H9 (cell line): ENCODE results near the gene ZNF117. TPM values are rescaled to one million over a fixed set of nuclear protein-coding genes. Genes with fewer than 3 reads are reported as not detected.
"Not testable (repeated sequence)": the region's sequence is repeated elsewhere in the genome, so short reads cannot be mapped to it uniquely, and the experiment has no call there.

Source experiments
- DNase-seq: peaks from one replicate; pipeline ENCODE4 v3.0.0-alpha.2; 2017
- H2AFZ ChIP-seq: one replicate; pipeline ENCODE4 v1.6.1; 2013; ENCODE audit warnings: mild to moderate bottlenecking, low read length, control low read depth, moderate library complexity
- H2AK5ac ChIP-seq: 2 replicates; pipeline ENCODE4 v1.6.1; 2013; ENCODE audit warnings: low read length, control low read depth, mixed read lengths; ENCODE audit not compliant: insufficient read length
- H2BK120ac ChIP-seq: one replicate; pipeline ENCODE4 v1.6.1; 2013; ENCODE audit warnings: low read depth, mild to moderate bottlenecking, low read length, control low read depth, inconsistent platforms; ENCODE audit not compliant: poor library complexity, severe bottlenecking
- H2BK12ac ChIP-seq: 2 replicates; pipeline ENCODE4 v1.6.1; 2013; ENCODE audit warnings: low read length, control low read depth, mixed read lengths, low read depth; ENCODE audit not compliant: insufficient read length
- H2BK15ac ChIP-seq: 2 replicates; pipeline ENCODE4 v1.6.1; 2013; ENCODE audit warnings: low read depth, low read length, control low read depth
- H2BK20ac ChIP-seq: one replicate; pipeline ENCODE4 v1.6.1; 2013; ENCODE audit warnings: low read depth, mild to moderate bottlenecking, low read length, control low read depth, inconsistent platforms; ENCODE audit not compliant: poor library complexity, severe bottlenecking
- H2BK5ac ChIP-seq: 2 replicates; pipeline ENCODE4 v1.6.1; 2013; ENCODE audit warnings: low read length, control low read depth, mixed read lengths; ENCODE audit not compliant: insufficient read length
- H3K14ac ChIP-seq: 2 replicates; pipeline ENCODE4 v1.6.1; 2013; ENCODE audit warnings: low read length, control low read depth; ENCODE audit not compliant: insufficient read depth
- H3K18ac ChIP-seq: 2 replicates; pipeline ENCODE4 v1.6.1; 2013; ENCODE audit warnings: low read depth, mild to moderate bottlenecking, mixed read lengths, low read length, control low read depth; ENCODE audit not compliant: insufficient read length
- H3K23ac ChIP-seq: 2 replicates; pipeline ENCODE4 v1.6.1; 2013; ENCODE audit warnings: low read length, control low read depth, mixed read lengths, low read depth; ENCODE audit not compliant: insufficient read length
- H3K23me2 ChIP-seq: 2 replicates; pipeline ENCODE4 v1.6.1; 2013; ENCODE audit warnings: low read depth, mild to moderate bottlenecking, mixed read lengths, low read length, control low read depth; ENCODE audit not compliant: insufficient read length, poor library complexity, severe bottlenecking
- H3K27ac ChIP-seq: 2 replicates; pipeline ENCODE4 v1.5.1; 2013; ENCODE audit warnings: low read length, control low read depth, mixed read lengths, low read depth; ENCODE audit not compliant: insufficient read length
- H3K27me3 ChIP-seq: 2 replicates; pipeline ENCODE4 v1.6.1; 2013; ENCODE audit warnings: low read length, control low read depth, inconsistent platforms; ENCODE audit not compliant: insufficient read depth
- H3K4ac ChIP-seq: 2 replicates; pipeline ENCODE4 v1.6.1; 2013; ENCODE audit warnings: low read depth, mild to moderate bottlenecking, control low read depth, inconsistent platforms, low read length, moderate library complexity
- H3K4me1 ChIP-seq: 2 replicates; pipeline ENCODE4 v1.6.1; 2013; ENCODE audit warnings: low read length, control low read depth, inconsistent platforms; ENCODE audit not compliant: insufficient read depth
- H3K4me2 ChIP-seq: 2 replicates; pipeline ENCODE4 v1.6.1; 2013; ENCODE audit warnings: low read length, control low read depth, mixed read lengths; ENCODE audit not compliant: insufficient read length, insufficient read depth
- H3K56ac ChIP-seq: 2 replicates; pipeline ENCODE4 v1.6.1; 2013; ENCODE audit warnings: low read depth, mild to moderate bottlenecking, mixed read lengths, low read length, control low read depth; ENCODE audit not compliant: insufficient read length
- H3K79me1 ChIP-seq: 2 replicates; pipeline ENCODE4 v1.6.1; 2013; ENCODE audit warnings: low read depth, mild to moderate bottlenecking, moderate library complexity, low read length, control low read depth, inconsistent platforms; ENCODE audit not compliant: insufficient read depth, poor library complexity, severe bottlenecking
- H3K79me2 ChIP-seq: 2 replicates; pipeline ENCODE4 v1.6.1; 2013; ENCODE audit warnings: low read length, control low read depth, inconsistent platforms; ENCODE audit not compliant: insufficient read depth
- H3K9ac ChIP-seq: 2 replicates; pipeline ENCODE4 v1.6.1; 2013; ENCODE audit warnings: low read length, control low read depth, mixed read lengths; ENCODE audit not compliant: insufficient read length; ENCODE audit errors: extremely low read depth
- H3K9me3 ChIP-seq: one replicate; pipeline ENCODE4 v1.6.1; 2013; ENCODE audit warnings: low read depth, low read length, inconsistent platforms; ENCODE audit not compliant: control insufficient read depth
- H3T11ph ChIP-seq: one replicate; pipeline ENCODE4 v1.6.1; 2013; ENCODE audit warnings: mild to moderate bottlenecking, low read length, control low read depth, inconsistent platforms
- H4K20me1 ChIP-seq: one replicate; pipeline ENCODE4 v1.6.1; 2013; ENCODE audit not compliant: control insufficient read depth, insufficient read length, insufficient read depth
- H4K5ac ChIP-seq: 2 replicates; pipeline ENCODE4 v1.6.1; 2013; ENCODE audit warnings: low read depth, mild to moderate bottlenecking, mixed read lengths, low read length, control low read depth; ENCODE audit not compliant: insufficient read length
- H4K8ac ChIP-seq: replicated peaks from 2 replicates; pipeline ENCODE4 v1.6.1; 2013; ENCODE audit warnings: low read length, control low read depth, mixed read lengths, low read depth; ENCODE audit not compliant: insufficient read length
- H4K91ac ChIP-seq: 2 replicates; pipeline ENCODE4 v1.6.1; 2013; ENCODE audit warnings: low read depth, mild to moderate bottlenecking, moderate library complexity, mixed read lengths, low read length, control low read depth; ENCODE audit not compliant: insufficient read length
- H3K27ac Mint-ChIP-seq, 3 experiments: 2 replicates in 2 of 3; 3 replicates in 1 of 3; pipeline ENCODE4 v1.8.0; 2020 to 2021; ENCODE audit warnings: mixed read lengths in 3 of 3, mild to moderate bottlenecking in 1 of 3, moderate library complexity in 1 of 3
- H3K27me3 Mint-ChIP-seq: 2 replicates; pipeline ENCODE4 v1.8.0; 2021; ENCODE audit warnings: low read depth, mild to moderate bottlenecking, moderate library complexity, mixed read lengths
- H3K36me3 Mint-ChIP-seq, 3 experiments: 2 replicates in 2 of 3; 3 replicates in 1 of 3; pipeline ENCODE4 v1.8.0; 2020 to 2021; ENCODE audit warnings: low read depth in 3 of 3, mixed read lengths in 3 of 3; ENCODE audit not compliant: insufficient read depth in 1 of 3
- H3K4me1 Mint-ChIP-seq, 2 experiments: 2 replicates each; pipeline ENCODE4 v1.8.0; 2020; ENCODE audit warnings: mixed read lengths in 2 of 2
- H3K4me3 Mint-ChIP-seq, 2 experiments: 2 replicates in 1 of 2; 3 replicates in 1 of 2; pipeline ENCODE4 v1.8.0; 2020 to 2021; ENCODE audit warnings: mild to moderate bottlenecking in 2 of 2, mixed read lengths in 2 of 2, moderate library complexity in 1 of 2
- H3K9me3 Mint-ChIP-seq, 2 experiments: 2 replicates in 1 of 2; 3 replicates in 1 of 2; pipeline ENCODE4 v1.8.0; 2020; ENCODE audit warnings: mild to moderate bottlenecking in 2 of 2, mixed read lengths in 2 of 2, moderate library complexity in 1 of 2
- whole genome bisulfite sequencing: extraction: QIAGEN DNeasy Blood & Tissue Kit; methylation state at CpG from one replicate; pipeline ENCODE4 v1.1.7; 2013; ENCODE audit warnings: missing lambda C conversion rate, low lambda C conversion rate, mixed read lengths; ENCODE audit not compliant: insufficient read length; ENCODE audit errors: extremely low coverage; 5-methylcytosine and 5-hydroxymethylcytosine counted together
- total RNA-seq: library from RNA; stranded (reverse); gene quantifications from 2 replicates; pipeline ENCODE4 v1.2.1, GENCODE V29; 2021
- TF ChIP-seq, protein P1 (sequence below): fragments of 200-600 bp; sonication (generic); conservative IDR thresholded peaks from 3 replicates; pipeline ENCODE4 v1.8.0; 2021; ENCODE audit warnings: antibody characterized with exemption, mild to moderate bottlenecking

Gene ZNF117
- total RNA-seq, 1 experiment from 2014 or later = 13.6 TPM

DNA sequence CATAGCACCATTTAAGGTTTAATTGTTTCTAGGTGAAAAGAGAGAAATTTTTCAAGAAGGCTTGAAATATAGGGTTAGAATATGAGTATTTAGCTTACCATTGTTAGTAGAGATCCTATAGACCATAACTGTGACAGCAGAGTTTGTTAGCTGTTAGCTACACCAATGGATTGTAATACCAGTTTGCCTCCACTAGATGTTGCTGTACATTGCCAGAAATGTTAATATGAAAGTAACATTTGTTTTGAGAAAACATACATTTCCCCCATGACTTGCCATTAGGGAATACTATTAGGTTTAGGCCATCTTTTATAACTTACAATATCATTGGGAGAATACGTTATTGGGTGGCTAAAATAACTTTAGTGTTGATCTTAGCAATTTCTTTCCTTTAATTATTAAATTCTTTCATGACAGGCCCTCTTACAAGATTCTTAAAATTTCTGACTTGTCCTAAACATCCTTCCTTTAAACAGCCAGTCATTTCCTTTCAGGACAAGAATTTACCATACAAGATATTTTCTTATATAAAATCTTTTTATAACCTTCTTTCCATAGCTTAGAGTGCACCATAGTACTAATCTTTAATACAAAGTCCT, 39.5 kb downstream of the ZNF117 start:
- no peak overlapping the region for H4K91ac ChIP-seq
- Mint-ChIP-seq H3K36me3 (peaks cover 0 to 5% (median 4%) of the 10 kb centered on the region in 3 experiments; a peak in 4 of 7 replicates), H3K27ac (no peak overlapping the region), H3K27me3 (peaks cover 29% of the 10 kb centered on the region), H3K4me1 (peaks cover 0 to 3% of the 10 kb centered on the region in 2 experiments; a peak in 2 of 4 replicates), H3K9me3 (peaks cover 3 to 5% of the 10 kb centered on the region in 2 experiments; a peak in 4 of 5 replicates), H3K4me3 (no peak overlapping the region)
- H4K20me1 ChIP-seq = no peaks in the 10 kb centered on the region
- H3K23me2 ChIP-seq = peaks cover 10% of the 10 kb centered on the region
- H2BK12ac ChIP-seq = no peak overlapping the region
- H3K18ac ChIP-seq = no peak overlapping the region
- no peak overlapping the region for H2BK120ac ChIP-seq
- no peak overlapping the region for H2AFZ ChIP-seq
- H2BK20ac ChIP-seq = no peak overlapping the region
- no peak overlapping the region for H2BK5ac ChIP-seq
- no peaks in the 10 kb centered on the region; the same call in 1 of the 2 replicates for H3K27me3 ChIP-seq
- H2BK15ac ChIP-seq = no peak overlapping the region
- no peak overlapping the region for H3K9ac ChIP-seq
- no peak overlapping the region for H3K23ac ChIP-seq
- no peak for DNase-seq
- H3K56ac ChIP-seq = no peak overlapping the region
- H2AK5ac ChIP-seq = no peak overlapping the region
- no peaks in the 10 kb centered on the region for H3K79me1 ChIP-seq
- no peaks in the 10 kb centered on the region; the same call in 1 of the 2 replicates for H3K4me1 ChIP-seq
- WGBS = no CpG with 5 or more reads among the region's 1 CpG
- H3K4me2 ChIP-seq = no peak overlapping the region
- H3T11ph ChIP-seq = no peak overlapping the region
- no peak overlapping the region for H3K27ac ChIP-seq
- H3K79me2 ChIP-seq = no peaks in the 10 kb centered on the region
- H3K9me3 ChIP-seq = no peaks in the 10 kb centered on the region
- TF ChIP-seq, protein P1, sequence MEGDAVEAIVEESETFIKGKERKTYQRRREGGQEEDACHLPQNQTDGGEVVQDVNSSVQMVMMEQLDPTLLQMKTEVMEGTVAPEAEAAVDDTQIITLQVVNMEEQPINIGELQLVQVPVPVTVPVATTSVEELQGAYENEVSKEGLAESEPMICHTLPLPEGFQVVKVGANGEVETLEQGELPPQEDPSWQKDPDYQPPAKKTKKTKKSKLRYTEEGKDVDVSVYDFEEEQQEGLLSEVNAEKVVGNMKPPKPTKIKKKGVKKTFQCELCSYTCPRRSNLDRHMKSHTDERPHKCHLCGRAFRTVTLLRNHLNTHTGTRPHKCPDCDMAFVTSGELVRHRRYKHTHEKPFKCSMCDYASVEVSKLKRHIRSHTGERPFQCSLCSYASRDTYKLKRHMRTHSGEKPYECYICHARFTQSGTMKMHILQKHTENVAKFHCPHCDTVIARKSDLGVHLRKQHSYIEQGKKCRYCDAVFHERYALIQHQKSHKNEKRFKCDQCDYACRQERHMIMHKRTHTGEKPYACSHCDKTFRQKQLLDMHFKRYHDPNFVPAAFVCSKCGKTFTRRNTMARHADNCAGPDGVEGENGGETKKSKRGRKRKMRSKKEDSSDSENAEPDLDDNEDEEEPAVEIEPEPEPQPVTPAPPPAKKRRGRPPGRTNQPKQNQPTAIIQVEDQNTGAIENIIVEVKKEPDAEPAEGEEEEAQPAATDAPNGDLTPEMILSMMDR = peak; percentile 85
- H4K8ac ChIP-seq = no peak overlapping the region
- no peak overlapping the region for H3K14ac ChIP-seq
- H4K5ac ChIP-seq = no peak overlapping the region
- no peak overlapping the region for H3K4ac ChIP-seq

DNA sequence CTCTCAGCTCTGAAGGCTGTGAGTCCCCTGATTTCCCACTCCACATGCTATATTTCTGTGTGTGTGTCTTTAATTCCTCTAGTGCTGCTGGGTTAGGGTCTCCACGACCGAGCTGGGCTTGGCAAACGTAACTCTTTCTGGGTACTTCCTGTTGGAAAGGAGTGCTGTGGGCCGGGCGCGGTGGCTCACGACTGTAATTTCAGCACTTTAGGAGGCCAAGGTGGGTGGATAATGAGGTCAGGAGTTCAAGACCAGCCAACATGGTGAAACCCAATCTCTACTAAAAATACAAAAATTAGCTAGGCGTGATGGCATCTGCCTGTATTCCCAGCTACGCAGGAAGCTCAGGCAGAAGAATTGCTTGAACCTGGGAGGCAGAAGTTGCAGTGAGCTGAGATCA, 40.2 kb downstream of the ZNF117 start:
- not testable (repeated sequence) for H3K4me2 ChIP-seq, H3K9me3 Mint-ChIP-seq, H3K4me1 Mint-ChIP-seq, H4K20me1 ChIP-seq, H4K8ac ChIP-seq, H3K23me2 ChIP-seq, H3K9ac ChIP-seq, H2BK20ac ChIP-seq, H3K27me3 ChIP-seq, H3K27ac ChIP-seq, H4K5ac ChIP-seq, H3K36me3 Mint-ChIP-seq, DNase-seq, H2AK5ac ChIP-seq, H3T11ph ChIP-seq, H3K14ac ChIP-seq, H4K91ac ChIP-seq, H2BK15ac ChIP-seq, H3K9me3 ChIP-seq, H3K23ac ChIP-seq, H3K27ac Mint-ChIP-seq, H2BK12ac ChIP-seq, H3K79me2 ChIP-seq, H3K56ac ChIP-seq, H3K4me1 ChIP-seq, H3K18ac ChIP-seq, H2BK120ac ChIP-seq, H3K4ac ChIP-seq, H3K79me1 ChIP-seq, H2AFZ ChIP-seq, H2BK5ac ChIP-seq
- peak overlapping the region in 1 of 2 experiments; percentile 12; a peak in 1 of 5 replicates for H3K4me3 Mint-ChIP-seq
- H3K27me3 Mint-ChIP-seq = peaks cover 33% of the 10 kb centered on the region
- WGBS = no CpG with 5 or more reads among the region's 9 CpGs
